Lower leg skin (tissue), 4 donors: ENCODE results near the gene MANF. TPM values are rescaled to one million over a fixed set of nuclear protein-coding genes. Genes with fewer than 3 reads are reported as not detected.

Experiments used
- DNase-seq, 2 donors: peaks; one replicate each; pipeline ENCODE4 v3.0.0-alpha.2; 2019; ENCODE audit warnings: low spot score in 2 of 2
- H3K4me3 ChIP-seq: fragments of 200-600 bp; sonication (generic); 2 replicates; pipeline ENCODE4 v1.5.1; 2017; ENCODE audit warnings: mild to moderate bottlenecking, low read depth; ENCODE audit not compliant: poor library complexity, severe bottlenecking
- CTCF ChIP-seq, 3 donors: fragments of 450-650 bp; IDR thresholded peaks; one replicate each; pipeline ENCODE4 v1.5.1; 2016; ENCODE audit warnings: antibody characterized with exemption in 3 of 3, mild to moderate bottlenecking in 3 of 3, moderate library complexity in 2 of 3
- POLR2A ChIP-seq, 2 donors: fragments of 450-650 bp; IDR thresholded peaks; one replicate each; pipeline ENCODE4 v1.6.1; 2016 to 2017; ENCODE audit warnings: antibody characterized with exemption in 2 of 2, mild to moderate bottlenecking in 1 of 2, moderate library complexity in 1 of 2
- WGBS, 2 donors: methylation state at CpG; one replicate each; pipeline ENCODE4 v1.1.5; 2018; 5-methylcytosine and 5-hydroxymethylcytosine counted together
- intact Hi-C: fragments of 100-400 bp; cut with DNase I; formaldehyde crosslinking; loops from one replicate; pipeline ENCODE4 v1.15.0; 2023; ENCODE audit warnings: low total_unique reads
- total RNA-seq, 4 donors: library from RNA; depleted of rRNA; stranded (reverse); fragments of >200 nt; gene quantifications; one replicate each; pipeline ENCODE4 v1.1.0, GENCODE V29; 2016

MANF gene
- total RNA-seq, result 10 to 100 TPM; 36.0 to 58.5 (median 48.2) TPM

GRCh38 chr3:51384726-51385473 is at the start of gene MANF:
Gene MANF (plus strand): TSS chr3:51385291. CDS start chr3:51385343, 52 bp downstream.
- 0 to 1% methylated on average over 53 to 63 of the region's 65 CpGs for WGBS, 2 donors
- intact Hi-C loops, result loop anchor here (5.0 to 10.0 kb wide), 2 partner anchors 300 to 768 kb away; partner anchors contain the start of gene MAPKAPK3
- TF ChIP-seq POLR2A (IDR thresholded peaks at IDR 0.05) (no peak), CTCF (IDR thresholded peaks at IDR 0.05) (peak in 1 of 3 donors; percentile 6)
- peak within 1 kb of the TSS; percentile 87 for H3K4me3 ChIP-seq
- peak; percentile 98 to 100 for DNase-seq

GRCh38 chr3:51336261-51336660 is 48.8 kb upstream of the MANF start:
- no peak for DNase-seq
- H3K4me3 ChIP-seq, result no peak overlapping the region
- WGBS, 2 donors, result 80 to 89% methylated on average over 1 of the region's 1 CpG
- intact Hi-C loops, result no loop called here
- TF ChIP-seq CTCF (IDR thresholded peaks at IDR 0.05) (no peak), POLR2A (IDR thresholded peaks at IDR 0.05) (no peak)

- WGBS, 2 donors, result 89 to 90% methylated on average over 1 of the region's 1 CpG
- DNase-seq, result no peak
- H3K4me3 ChIP-seq, result no peak overlapping the region
These were observed 47.4 kb upstream of the MANF start for GRCh38 chr3:51337666-51338065.

GRCh38 chr3:51338632-51339031 is 46.5 kb upstream of the MANF start:
- intact Hi-C loops, result no loop called here
- WGBS, 2 donors, result 80% methylated on average over 3 of the region's 3 CpGs
- TF ChIP-seq CTCF (IDR thresholded peaks at IDR 0.05) (no peak), POLR2A (IDR thresholded peaks at IDR 0.05) (no peak)

More at GRCh38 chr3:51337666-51338065, 47.4 kb upstream of the MANF start:
- intact Hi-C loops, result no loop called here
- TF ChIP-seq CTCF (IDR thresholded peaks at IDR 0.05) (no peak), POLR2A (IDR thresholded peaks at IDR 0.05) (no peak)

GRCh38 chr3:51340013-51340829 is 44.9 kb upstream of the MANF start:
- intact Hi-C loops, result no loop called here
- 41 to 48% methylated on average over 4 of the region's 4 CpGs for WGBS, 2 donors
- DNase-seq, result peak in 1 of 2 donors; percentile 43
- TF ChIP-seq CTCF (IDR thresholded peaks at IDR 0.05), result no peak
- TF ChIP-seq POLR2A (IDR thresholded peaks at IDR 0.05), result no peak
- no peak overlapping the region for H3K4me3 ChIP-seq

More at GRCh38 chr3:51338632-51339031, 46.5 kb upstream of the MANF start:
- H3K4me3 ChIP-seq, result no peak overlapping the region
- DNase-seq, result no peak
